Measurements from ENCODE around the gene OLFM1.

DNA sequence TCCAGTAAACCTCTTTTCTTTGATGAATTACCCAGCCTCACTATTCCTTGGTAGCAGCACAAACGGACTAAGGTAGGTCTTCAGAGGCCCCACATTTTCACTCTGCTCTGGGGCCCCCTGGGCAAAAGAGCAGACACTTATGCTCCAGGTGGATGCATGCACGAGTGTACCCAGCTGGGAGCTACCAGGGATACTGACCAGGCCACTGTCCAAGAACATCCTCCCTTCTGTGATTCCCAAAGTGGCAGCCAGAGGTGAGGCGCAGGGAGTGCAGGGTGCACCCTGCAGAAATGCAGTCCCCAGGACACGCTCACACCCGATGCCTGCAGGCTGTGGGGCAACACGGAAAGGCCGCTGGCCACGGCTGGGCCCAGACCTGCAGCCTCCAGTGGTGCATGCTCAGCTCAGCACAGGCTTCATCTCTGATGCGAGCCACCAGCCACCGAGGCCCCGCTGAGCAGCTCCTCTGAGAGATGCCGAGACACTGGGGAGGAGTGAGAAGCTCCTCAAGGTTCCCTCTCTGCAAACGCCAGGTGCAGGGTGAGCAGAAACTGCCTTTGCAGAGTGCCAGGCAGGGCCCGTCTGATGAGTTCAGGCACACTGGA lies 48.1 kb upstream of the OLFM1 start:
- no peak for TF ChIP-seq EZH2 (IDR thresholded peaks at IDR 0.05; ENCODE audit: low read depth)
- TF ChIP-seq, protein P1, sequence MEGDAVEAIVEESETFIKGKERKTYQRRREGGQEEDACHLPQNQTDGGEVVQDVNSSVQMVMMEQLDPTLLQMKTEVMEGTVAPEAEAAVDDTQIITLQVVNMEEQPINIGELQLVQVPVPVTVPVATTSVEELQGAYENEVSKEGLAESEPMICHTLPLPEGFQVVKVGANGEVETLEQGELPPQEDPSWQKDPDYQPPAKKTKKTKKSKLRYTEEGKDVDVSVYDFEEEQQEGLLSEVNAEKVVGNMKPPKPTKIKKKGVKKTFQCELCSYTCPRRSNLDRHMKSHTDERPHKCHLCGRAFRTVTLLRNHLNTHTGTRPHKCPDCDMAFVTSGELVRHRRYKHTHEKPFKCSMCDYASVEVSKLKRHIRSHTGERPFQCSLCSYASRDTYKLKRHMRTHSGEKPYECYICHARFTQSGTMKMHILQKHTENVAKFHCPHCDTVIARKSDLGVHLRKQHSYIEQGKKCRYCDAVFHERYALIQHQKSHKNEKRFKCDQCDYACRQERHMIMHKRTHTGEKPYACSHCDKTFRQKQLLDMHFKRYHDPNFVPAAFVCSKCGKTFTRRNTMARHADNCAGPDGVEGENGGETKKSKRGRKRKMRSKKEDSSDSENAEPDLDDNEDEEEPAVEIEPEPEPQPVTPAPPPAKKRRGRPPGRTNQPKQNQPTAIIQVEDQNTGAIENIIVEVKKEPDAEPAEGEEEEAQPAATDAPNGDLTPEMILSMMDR (conservative IDR thresholded peaks at IDR 0.05) = no peak

All from PC-9 (cell line).